GM18505 (cell line): ENCODE results near the gene RIMKLB.
"Not testable (repeated sequence)": the region's sequence is repeated elsewhere in the genome, so short reads cannot be mapped to it uniquely, and the experiment has no call there.

ENCODE experiments used
- ATAC-seq: cut with Tn5 transposase; IDR thresholded peaks from one replicate; pipeline ENCODE4 v1.9.1; 2021; ENCODE audit not compliant: unreplicated experiment
- POLR2A ChIP-seq: IDR thresholded peaks from 4 replicates; pipeline ENCODE4 v1.6.1; 2011; ENCODE audit warnings: borderline replicate concordance; ENCODE audit not compliant: insufficient read depth, insufficient read length; ENCODE audit errors: extremely low read depth

The RIMKLB gene

GRCh38 chr12:8779281-8779680 lies 81.5 kb downstream of the RIMKLB start:
- no peak for ATAC-seq
- no peak for TF ChIP-seq POLR2A

GRCh38 chr12:8779862-8780261 lies 82.1 kb downstream of the RIMKLB start:
- TF ChIP-seq POLR2A: no peak
- ATAC-seq: no peak

- no peak for ATAC-seq
- TF ChIP-seq POLR2A: no peak
Observed at GRCh38 chr12:8780389-8780788, 82.6 kb downstream of the RIMKLB start.

- ATAC-seq: no peak
Observed at GRCh38 chr12:8781381-8782127, 83.8 kb downstream of the RIMKLB start.

GRCh38 chr12:8784290-8784888 lies 86.6 kb downstream of the RIMKLB start:
- no peak for TF ChIP-seq POLR2A
- ATAC-seq: no peak

More at GRCh38 chr12:8781381-8782127, 83.8 kb downstream of the RIMKLB start:
- no peak for TF ChIP-seq POLR2A

GRCh38 chr12:8785499-8785898 lies 87.7 kb downstream of the RIMKLB start:
- no peak for TF ChIP-seq POLR2A
- no peak for ATAC-seq

- ATAC-seq: not testable (repeated sequence)
Observed at GRCh38 chr12:8787206-8787605, 89.4 kb downstream of the RIMKLB start.

- ATAC-seq: not testable (repeated sequence)
Observed at GRCh38 chr12:8788706-8789105, 90.9 kb downstream of the RIMKLB start.

GRCh38 chr12:8789341-8790013 lies 91.7 kb downstream of the RIMKLB start:
- ATAC-seq: not testable (repeated sequence)

- ATAC-seq: not testable (repeated sequence)
Observed at GRCh38 chr12:8793226-8793625, 95.4 kb downstream of the RIMKLB start.

- ATAC-seq: not testable (repeated sequence)
Observed at GRCh38 chr12:8794611-8795010, 96.8 kb downstream of the RIMKLB start.

GRCh38 chr12:8796831-8797626 lies 99.2 kb downstream of the RIMKLB start:
- no peak for TF ChIP-seq POLR2A
- no peak for ATAC-seq

- not testable (repeated sequence) for ATAC-seq
Observed at GRCh38 chr12:8801213-8801612, 103.4 kb downstream of the RIMKLB start.

- not testable (repeated sequence) for ATAC-seq
Observed at GRCh38 chr12:8804833-8805232, 107.0 kb downstream of the RIMKLB start.

- ATAC-seq: not testable (repeated sequence)
Observed at GRCh38 chr12:8805487-8805886, 107.7 kb downstream of the RIMKLB start.

- ATAC-seq: not testable (repeated sequence)
Observed at GRCh38 chr12:8807084-8807483, 109.3 kb downstream of the RIMKLB start.

GRCh38 chr12:8810112-8810511 lies 112.3 kb downstream of the RIMKLB start:
- not testable (repeated sequence) for ATAC-seq
